GM15510 (cell line): Measurements from ENCODE around the gene LAYN.

Experiments used
- POLR2A ChIP-seq: IDR thresholded peaks from 3 replicates; pipeline ENCODE4 v1.6.1; 2011; ENCODE audit warnings: borderline replicate concordance; ENCODE audit not compliant: insufficient read length; ENCODE audit errors: extremely low read depth

LAYN gene, protein sequence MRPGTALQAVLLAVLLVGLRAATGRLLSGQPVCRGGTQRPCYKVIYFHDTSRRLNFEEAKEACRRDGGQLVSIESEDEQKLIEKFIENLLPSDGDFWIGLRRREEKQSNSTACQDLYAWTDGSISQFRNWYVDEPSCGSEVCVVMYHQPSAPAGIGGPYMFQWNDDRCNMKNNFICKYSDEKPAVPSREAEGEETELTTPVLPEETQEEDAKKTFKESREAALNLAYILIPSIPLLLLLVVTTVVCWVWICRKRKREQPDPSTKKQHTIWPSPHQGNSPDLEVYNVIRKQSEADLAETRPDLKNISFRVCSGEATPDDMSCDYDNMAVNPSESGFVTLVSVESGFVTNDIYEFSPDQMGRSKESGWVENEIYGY

DNA sequence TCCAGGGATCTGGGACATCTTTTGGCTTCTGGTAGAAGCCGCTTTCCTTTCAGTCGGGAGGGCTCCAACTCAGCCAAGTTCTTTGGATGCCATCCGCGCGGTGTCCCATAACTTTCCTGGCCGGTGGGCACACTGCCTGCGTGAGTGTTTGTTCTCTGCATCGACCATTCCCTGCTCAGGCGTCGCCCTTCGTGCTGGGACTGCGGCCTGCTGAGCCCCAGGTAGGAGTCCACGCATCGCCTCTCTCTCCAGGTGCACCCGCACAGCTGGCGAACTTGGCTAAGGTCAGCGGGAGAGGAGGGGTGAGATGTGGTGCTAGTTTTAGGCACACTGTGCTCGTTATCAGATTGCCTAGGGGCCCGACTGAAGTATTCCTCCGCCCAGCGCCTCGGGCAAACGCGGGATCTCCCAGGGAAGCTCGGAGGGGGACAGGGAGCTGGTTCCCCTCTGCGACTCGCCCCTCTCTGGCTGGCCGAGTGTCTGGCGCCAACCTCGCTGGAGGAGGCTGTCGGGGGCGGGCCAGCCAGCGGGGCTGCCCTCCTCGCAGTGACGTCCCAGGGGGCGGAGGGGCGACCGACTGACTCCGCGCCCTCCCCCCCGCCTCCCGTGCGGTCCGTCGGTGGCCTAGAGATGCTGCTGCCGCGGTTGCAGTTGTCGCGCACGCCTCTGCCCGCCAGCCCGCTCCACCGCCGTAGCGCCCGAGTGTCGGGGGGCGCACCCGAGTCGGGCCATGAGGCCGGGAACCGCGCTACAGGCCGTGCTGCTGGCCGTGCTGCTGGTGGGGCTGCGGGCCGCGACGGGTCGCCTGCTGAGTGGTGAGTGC, at the start of gene LAYN:
Gene LAYN (plus strand): TSS at position 607 of the 823 bp plus-strand sequence. CDS start 124 bp downstream, at position 731.
- TF ChIP-seq POLR2A = no peak

DNA sequence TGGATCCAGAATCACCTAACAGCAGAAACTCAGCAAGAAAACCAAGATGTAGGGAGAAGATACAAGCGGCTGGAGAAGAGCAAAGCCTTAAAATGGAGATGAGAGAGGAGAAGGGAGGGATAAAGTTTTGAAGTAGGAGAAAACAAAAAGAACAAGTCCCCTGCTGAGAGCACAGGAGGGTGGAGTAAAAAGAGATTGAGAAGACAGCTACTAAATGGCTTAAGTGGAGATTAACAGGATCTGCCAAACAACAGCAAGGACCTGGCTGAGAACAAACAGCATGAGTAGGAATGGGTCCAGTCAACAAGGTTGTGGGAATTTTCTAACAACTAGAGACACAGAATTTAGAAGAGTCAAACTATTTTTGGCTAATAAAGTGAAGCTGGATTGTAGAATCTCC, 46.5 kb upstream of the LAYN start:
- TF ChIP-seq POLR2A = no peak

DNA sequence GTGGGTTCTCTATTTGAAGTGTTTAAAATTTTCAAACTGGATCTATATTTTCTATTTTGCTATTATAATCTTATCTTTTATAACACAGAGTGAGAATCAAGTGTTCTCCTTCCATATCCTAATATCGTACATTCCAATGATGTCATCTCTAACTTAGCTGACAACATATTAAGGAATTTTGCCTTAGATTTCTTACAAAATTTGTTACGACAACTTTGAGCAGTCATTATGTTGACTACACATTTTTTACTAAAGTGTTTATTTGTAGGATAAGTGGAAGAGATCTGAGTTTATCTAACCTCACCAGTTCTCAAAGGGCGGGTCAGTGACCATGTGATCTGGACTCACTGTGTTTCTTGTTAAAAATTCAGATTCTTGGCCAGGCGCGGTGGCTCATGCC, 41.0 kb upstream of the LAYN start:
- TF ChIP-seq POLR2A = no peak

DNA sequence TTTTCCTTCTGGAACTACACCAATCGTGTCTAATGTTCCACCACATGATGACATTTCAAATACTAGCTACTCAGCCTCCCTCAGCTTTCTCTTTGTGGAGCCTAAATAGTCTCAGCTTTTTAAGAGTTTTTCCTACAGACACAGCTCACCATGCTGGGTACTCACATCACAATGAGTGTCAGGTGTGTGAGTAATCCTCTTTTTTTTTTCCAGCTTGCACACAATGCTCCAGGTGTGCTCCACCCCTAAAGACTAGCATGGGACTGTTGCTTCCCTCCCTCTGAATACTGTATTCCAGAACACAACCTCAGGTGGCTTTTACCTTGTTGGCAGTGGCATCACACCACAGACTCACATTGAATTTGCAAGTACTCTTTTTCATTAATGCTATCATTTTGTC, 40.0 kb upstream of the LAYN start:
- no peak for TF ChIP-seq POLR2A

DNA sequence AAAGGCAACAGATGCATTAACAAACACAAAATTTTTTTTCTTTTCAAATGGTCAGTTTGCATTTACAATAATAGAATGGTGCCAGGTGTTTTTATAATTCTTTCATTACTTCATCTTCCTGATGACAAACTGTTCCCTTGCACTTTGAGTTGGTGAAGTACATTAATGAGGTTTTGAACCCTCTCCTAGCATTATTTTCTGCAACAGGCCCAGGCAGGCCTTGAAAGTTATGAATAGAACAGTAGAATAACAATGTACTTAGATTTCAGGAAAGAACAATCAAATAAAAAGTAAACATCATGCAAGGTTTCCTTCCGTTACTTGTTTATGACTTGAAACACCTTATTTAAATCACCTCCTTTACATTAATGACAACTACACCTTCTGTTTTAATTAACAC, 37.9 kb upstream of the LAYN start:
- TF ChIP-seq POLR2A = no peak

DNA sequence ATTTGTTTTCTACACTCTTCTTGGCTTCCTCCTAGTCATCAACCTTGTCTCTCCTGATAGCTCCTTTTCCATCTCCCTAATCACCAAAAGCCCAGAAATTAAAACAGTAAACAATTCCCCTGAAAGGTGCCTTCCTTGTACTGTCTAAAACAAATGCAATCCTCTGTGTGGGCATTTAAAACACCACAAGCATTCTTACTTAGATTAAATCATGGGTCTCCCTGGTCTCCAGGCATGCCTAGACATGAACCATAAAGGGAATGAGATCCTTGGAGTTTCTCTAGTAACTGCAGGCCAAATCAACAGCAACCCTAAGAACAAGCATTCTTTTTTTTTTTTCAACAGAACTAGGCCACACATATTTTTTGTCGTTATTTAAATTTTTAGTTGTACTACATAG, 30.2 kb upstream of the LAYN start:
- TF ChIP-seq POLR2A = no peak

DNA sequence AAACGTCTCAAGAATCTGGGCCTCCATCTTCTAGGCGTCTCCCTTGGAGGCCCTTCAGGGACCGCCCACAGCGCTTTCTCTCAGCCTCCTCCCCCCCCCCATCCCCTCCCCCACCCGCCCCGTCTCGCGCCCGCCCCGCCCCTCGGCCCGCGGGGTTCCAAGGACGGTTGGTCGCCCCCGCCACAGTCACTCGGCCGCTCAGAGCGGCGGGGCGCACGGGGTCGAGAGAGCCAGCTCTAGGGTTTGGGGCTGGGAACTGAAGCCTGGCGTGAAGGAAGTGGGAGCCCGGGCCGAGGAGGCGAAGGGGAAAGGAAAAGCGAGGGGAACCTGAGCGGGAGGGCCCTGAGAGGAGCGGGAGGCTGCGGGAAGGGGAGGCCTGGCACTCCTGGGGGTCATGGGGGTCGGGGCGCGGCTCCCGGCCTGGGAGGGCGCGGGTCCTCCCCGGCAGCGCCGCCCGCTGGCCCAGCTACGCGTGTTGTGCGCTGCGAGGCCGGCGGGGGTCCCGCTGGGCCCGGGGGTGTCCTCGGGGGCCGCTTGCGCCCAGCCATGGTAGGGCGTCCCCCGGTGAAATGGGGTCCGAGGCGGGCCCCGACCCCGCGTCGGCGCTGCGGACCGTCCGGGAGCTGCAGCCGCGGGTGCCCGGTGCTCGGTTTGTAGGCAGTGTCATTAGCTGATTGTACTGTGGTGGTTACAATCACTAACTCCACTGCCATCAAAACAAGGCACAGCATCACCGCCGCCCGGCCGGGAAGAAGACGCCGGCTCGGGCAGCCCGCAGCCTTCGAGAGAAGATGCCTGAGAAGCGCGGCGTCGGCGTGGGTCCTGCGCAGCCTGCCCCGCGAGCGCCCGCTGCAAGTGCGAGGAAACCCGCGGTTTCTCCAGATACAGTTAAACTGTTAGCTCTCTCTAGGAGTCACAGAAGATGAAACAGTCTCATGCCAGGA, 28.0 kb upstream of the LAYN start, which contains the start of gene BTG4:
Gene BTG4 (minus strand): TSS at position 91 of the 944 bp plus-strand sequence. CDS start 13,610 bp downstream, outside the sequence.
- TF ChIP-seq POLR2A = no peak

DNA sequence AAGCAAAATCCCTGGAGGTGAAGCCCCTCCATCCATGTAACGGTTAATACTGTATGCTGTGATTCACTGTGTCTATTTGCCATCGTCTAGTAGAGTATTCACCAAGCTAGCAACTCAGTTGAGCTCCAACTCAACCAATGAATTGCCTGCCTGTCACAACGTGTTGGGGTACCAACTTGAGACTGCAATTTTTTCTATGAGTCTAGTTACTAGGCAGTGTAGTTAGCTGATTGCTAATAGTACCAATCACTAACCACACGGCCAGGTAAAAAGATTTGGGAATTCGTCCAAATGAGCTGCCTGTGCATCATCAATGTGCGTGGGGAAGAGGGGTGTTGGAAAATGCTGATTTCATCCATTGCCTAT, 27.3 kb upstream of the LAYN start:
- no peak for TF ChIP-seq POLR2A

DNA sequence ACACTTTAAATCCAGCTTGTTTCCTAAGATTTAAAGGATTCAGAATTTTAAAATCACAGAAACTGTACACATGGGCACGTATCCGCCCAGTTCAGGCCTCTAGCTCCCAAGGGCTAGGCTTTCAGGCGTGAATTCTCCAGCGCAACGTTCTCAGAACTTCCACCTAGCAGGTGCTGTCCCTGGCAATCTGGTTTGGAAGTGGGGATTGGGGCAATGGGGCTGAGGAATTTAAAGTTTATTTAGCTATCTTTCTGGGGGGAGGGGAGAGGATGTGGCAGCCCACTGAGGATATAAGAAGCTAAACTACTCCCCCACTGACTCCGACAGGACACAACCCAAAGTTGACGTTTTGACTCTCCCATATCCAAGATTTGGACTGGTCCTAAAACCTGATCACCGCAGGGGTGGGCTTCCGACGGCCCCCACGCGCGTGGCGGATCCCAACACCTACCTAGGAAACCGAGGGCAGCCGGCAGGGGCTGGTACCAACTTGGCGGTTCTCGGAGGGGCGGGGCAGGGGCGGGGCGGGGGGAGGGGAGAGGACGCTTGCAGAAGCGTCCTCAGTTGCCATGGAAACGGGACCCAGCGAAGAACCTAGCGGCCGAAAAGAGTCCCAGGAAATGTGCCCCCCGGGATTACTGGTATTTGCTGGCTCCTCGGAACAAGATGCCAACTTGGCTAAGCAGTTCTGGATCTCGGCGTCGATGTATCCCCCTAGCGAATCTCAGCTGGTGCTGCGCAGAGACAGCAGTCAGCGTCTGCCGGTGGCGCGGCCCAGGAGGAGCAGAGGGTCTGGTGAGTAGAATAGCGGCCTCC, 26.1 kb upstream of the LAYN start, which contains the start of gene HOATZ:
Gene HOATZ (plus strand): TSS at position 563 of the 816 bp plus-strand sequence. CDS start 7 bp downstream, at position 570.
- TF ChIP-seq POLR2A = no peak

DNA sequence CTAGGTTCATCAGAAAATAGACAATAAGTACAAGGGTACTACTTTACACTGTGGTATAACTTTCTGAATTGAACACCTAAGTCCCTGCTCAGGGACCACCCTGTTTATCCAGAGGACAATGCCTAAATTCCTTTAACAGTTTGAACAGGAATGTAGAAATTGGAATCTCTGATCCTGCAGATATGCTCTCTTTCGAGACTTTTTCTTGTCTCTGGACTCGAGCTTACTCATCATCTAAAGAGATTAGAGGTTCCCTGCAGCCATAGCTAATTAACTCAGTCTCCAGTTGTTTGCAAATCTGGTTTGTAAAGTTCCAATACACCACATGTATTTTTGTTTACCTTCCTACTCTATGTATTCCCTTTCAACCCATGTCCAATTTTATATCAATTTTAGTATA, 24.9 kb upstream of the LAYN start:
- no peak for TF ChIP-seq POLR2A

DNA sequence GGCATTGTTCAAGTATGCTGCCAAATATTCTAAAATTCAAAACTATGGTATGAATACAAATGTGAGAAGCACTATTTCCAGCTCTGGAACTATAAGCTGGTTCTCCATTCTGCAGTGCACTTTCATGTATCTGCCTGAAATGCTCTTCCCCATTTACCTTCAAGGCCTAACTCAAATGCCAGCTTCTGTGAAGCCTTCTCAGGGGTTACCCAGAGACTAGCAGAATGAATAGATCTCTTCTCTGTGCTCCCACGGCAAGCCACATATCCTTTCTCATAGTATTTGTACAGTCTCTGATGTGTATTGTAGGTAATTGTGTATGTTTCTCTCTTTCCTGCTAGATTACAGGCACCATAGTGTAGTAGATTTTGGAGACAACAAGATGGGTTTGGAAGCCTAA, 21.9 kb upstream of the LAYN start:
- no peak for TF ChIP-seq POLR2A

DNA sequence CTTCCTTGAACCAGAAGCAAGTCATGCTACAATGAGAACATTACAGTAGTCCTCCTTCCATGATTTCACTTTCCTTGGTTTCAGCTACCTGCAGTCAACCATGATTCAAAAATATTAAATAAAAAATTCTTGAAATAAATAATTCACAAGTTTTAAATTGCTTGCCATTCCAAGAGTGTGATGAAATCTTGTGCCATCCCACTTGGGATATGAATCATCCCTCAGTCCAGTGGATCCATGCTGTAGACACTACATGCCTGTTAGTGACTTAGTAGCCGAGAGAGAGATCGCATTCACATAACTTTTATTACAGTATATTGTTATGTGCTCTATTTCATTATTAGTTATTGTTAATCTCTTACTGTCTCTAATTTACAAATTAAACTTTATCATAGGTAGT, 20.0 kb upstream of the LAYN start:
- no peak for TF ChIP-seq POLR2A

DNA sequence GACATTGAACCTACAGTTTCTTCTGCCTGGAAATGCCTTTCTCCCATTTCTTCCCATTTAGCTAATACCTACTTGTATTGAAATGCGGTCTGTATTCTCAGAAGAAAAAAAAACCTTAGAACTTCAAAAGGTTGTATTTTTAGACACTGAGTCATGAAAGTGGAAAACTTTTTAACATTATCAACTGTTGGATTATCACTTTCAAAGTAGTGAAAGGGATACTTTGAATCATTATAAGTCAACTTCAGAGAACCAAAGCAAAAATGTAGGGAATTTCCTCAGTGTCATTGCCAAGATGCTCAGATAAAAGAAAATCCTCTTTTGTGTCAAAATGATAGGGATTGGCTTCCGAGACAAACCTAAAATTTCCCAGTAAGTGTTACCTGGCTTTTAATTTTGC, 19.4 kb upstream of the LAYN start:
- TF ChIP-seq POLR2A = no peak

DNA sequence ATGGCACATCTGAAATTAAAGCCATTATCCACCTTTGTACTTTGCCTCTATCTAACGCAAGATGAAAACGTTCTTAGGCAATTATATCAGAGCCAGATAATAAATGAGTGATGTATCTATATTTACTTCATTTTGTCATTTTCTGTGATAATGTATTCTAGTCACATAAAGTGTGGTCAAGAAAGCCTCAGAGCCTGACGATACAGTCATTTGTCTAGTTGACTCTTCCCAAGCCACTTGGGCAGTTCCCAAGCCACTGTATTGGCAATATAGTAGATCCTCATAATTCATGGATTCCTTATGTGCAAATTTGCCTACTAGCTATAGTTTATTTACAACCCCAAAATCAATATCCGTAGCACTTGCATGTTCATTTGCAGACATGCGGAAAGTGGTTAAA, 18.1 kb upstream of the LAYN start:
- TF ChIP-seq POLR2A = no peak
